Right atrium auricular region (tissue), 2 donors: Measurements from ENCODE around the gene PLA2R1. TPM values are rescaled to one million over a fixed set of nuclear protein-coding genes. Genes with fewer than 3 reads are reported as not detected.

Source experiments
- DNase-seq: peaks from one replicate; pipeline ENCODE4 v3.0.0-alpha.2; 2019; ENCODE audit warnings: low spot score
- H3K27ac ChIP-seq, 2 donors: fragments of 200-600 bp; sonication (generic); 1 replicate in 1 of 2; 2 replicates in 1 of 2; pipeline ENCODE4 v1.5.1; 2016 to 2019
- H3K27me3 ChIP-seq, 2 donors: fragments of 200-600 bp; sonication (generic); one replicate each; pipeline versions ENCODE4 v1.5.1 to v1.6.0; 2017 to 2019
- H3K36me3 ChIP-seq: fragments of 200-600 bp; sonication (generic); one replicate; pipeline ENCODE4 v1.5.1; 2016
- H3K4me1 ChIP-seq, 2 donors: fragments of 200-600 bp; sonication (generic); one replicate each; pipeline versions ENCODE4 v1.5.1 to v1.6.0; 2017 to 2019
- H3K4me3 ChIP-seq, 2 donors: fragments of 200-600 bp; sonication (generic); 1 replicate in 1 of 2; 2 replicates in 1 of 2; pipeline ENCODE4 v1.5.1; 2017 to 2019; ENCODE audit warnings: mild to moderate bottlenecking in 1 of 2, moderate library complexity in 1 of 2
- H3K9me3 ChIP-seq, 2 donors: fragments of 200-600 bp; sonication (generic); one replicate each; pipeline ENCODE4 v1.5.1; 2019
- CTCF ChIP-seq, 2 donors: fragments of 200-600 bp; sonication (generic); IDR thresholded peaks; one replicate each; pipeline ENCODE4 v1.5.1; 2019; ENCODE audit warnings: antibody characterized with exemption in 2 of 2
- total RNA-seq, 2 donors: library from RNA; depleted of rRNA; stranded (reverse); fragments of >200 nt; gene quantifications; one replicate each; pipeline ENCODE4 v1.1.0, GENCODE V29; 2016

The PLA2R1 gene
- total RNA-seq, 2 donors from 2014 or later, result 2.8 to 3.3 TPM

- no peak overlapping the region for H3K4me3 ChIP-seq
- no peak for TF ChIP-seq CTCF (IDR thresholded peaks at IDR 0.05)
- no peaks in the 10 kb centered on the region for H3K4me1 ChIP-seq
- DNase-seq, result no peak
- no peaks in the 10 kb centered on the region for H3K36me3 ChIP-seq
- no peaks in the 10 kb centered on the region for H3K27me3 ChIP-seq
- H3K9me3 ChIP-seq, result peaks cover 0 to 8% of the 10 kb centered on the region in 2 donors
- no peak overlapping the region for H3K27ac ChIP-seq
Measured at GRCh38 chr2:159926695-159927094, 135.7 kb downstream of the PLA2R1 start.

GRCh38 chr2:159925975-159926374, 136.4 kb downstream of the PLA2R1 start:
- H3K4me3 ChIP-seq, result no peak overlapping the region
- H3K4me1 ChIP-seq, result no peaks in the 10 kb centered on the region
- no peak for TF ChIP-seq CTCF (IDR thresholded peaks at IDR 0.05)
- no peak overlapping the region for H3K27ac ChIP-seq
- DNase-seq, result no peak
- no peaks in the 10 kb centered on the region for H3K27me3 ChIP-seq
- H3K9me3 ChIP-seq, result peaks cover 0 to 8% of the 10 kb centered on the region in 2 donors
- H3K36me3 ChIP-seq, result no peaks in the 10 kb centered on the region

- Histone ChIP-seq H3K27ac (no peak overlapping the region), H3K4me1 (no peaks in the 10 kb centered on the region), H3K4me3 (no peak overlapping the region), H3K27me3 (no peaks in the 10 kb centered on the region), H3K9me3 (no peaks in the 10 kb centered on the region), H3K36me3 (no peaks in the 10 kb centered on the region)
- no peak for TF ChIP-seq CTCF (IDR thresholded peaks at IDR 0.05)
- DNase-seq, result no peak
Measured at GRCh38 chr2:159922563-159922962, 139.9 kb downstream of the PLA2R1 start.

- Histone ChIP-seq H3K4me3 (no peak overlapping the region), H3K36me3 (no peaks in the 10 kb centered on the region), H3K27me3 (no peaks in the 10 kb centered on the region), H3K9me3 (no peaks in the 10 kb centered on the region), H3K4me1 (no peaks in the 10 kb centered on the region), H3K27ac (no peak overlapping the region)
- DNase-seq, result peak; percentile 74
- TF ChIP-seq CTCF (IDR thresholded peaks at IDR 0.05), result peak; percentile 66 to 75
Measured at GRCh38 chr2:159921752-159922404, 140.5 kb downstream of the PLA2R1 start.

GRCh38 chr2:159916511-159916910, 145.9 kb downstream of the PLA2R1 start:
- no peak for TF ChIP-seq CTCF (IDR thresholded peaks at IDR 0.05)
- no peaks in the 10 kb centered on the region for H3K4me1 ChIP-seq
- no peaks in the 10 kb centered on the region for H3K27me3 ChIP-seq
- H3K9me3 ChIP-seq, result no peaks in the 10 kb centered on the region
- no peak overlapping the region for H3K4me3 ChIP-seq
- no peaks in the 10 kb centered on the region for H3K36me3 ChIP-seq
- no peak overlapping the region for H3K27ac ChIP-seq
- DNase-seq, result no peak

GRCh38 chr2:159913900-159914299, 148.5 kb downstream of the PLA2R1 start:
- no peak for TF ChIP-seq CTCF (IDR thresholded peaks at IDR 0.05)
- Histone ChIP-seq H3K9me3 (no peaks in the 10 kb centered on the region), H3K4me3 (no peak overlapping the region), H3K4me1 (no peaks in the 10 kb centered on the region), H3K36me3 (no peaks in the 10 kb centered on the region), H3K27me3 (no peaks in the 10 kb centered on the region), H3K27ac (no peak overlapping the region)
- DNase-seq, result no peak
